Stimulated activated CD4-positive, alpha-beta T cell treated with anti-CD3 and anti-CD28 coated beads, Interleukin-1b, Interleukin-23, amount 100 ng/mL, for 48 hours (primary cell): ENCODE data around the gene RB1.
A peak's percentile ranks its signal among the peaks of the same experiment; 100 is the strongest.

Source experiments
- DNase-seq: peaks from one replicate; pipeline ENCODE4 v3.0.0-alpha.2; 2020

The RB1 gene

DNA sequence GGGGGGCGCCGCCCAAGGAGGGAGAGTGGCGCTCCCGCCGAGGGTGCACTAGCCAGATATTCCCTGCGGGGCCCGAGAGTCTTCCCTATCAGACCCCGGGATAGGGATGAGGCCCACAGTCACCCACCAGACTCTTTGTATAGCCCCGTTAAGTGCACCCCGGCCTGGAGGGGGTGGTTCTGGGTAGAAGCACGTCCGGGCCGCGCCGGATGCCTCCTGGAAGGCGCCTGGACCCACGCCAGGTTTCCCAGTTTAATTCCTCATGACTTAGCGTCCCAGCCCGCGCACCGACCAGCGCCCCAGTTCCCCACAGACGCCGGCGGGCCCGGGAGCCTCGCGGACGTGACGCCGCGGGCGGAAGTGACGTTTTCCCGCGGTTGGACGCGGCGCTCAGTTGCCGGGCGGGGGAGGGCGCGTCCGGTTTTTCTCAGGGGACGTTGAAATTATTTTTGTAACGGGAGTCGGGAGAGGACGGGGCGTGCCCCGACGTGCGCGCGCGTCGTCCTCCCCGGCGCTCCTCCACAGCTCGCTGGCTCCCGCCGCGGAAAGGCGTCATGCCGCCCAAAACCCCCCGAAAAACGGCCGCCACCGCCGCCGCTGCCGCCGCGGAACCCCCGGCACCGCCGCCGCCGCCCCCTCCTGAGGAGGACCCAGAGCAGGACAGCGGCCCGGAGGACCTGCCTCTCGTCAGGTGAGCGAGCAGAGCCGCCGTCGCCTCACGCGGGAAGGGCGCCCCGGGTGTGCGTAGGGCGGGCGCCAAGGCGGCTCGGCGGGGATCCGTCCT is at the start of gene RB1:
RB1 (plus strand) TSS at position 393 of the 784 bp plus-strand sequence; CDS start at position 555, 162 bp downstream.
- DNase-seq, result peak; percentile 88

DNA sequence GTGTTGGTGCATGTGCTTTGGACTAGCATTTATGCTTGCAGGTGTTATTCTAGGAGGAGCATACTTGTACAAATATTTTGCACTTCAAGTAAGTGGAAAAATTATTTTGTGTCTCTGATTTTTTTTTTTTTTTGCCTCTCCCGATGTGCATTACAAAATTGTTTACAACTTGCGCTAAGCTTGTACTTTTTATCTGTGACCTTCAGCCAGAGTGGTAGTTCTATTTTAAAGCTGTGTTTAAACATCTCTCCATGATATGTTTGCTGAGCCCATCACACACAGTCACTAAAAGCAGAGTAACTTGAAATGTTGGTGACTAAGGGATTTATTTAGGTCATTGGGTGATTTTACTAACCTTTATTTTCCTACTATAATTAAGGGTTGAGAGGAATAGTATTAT is 49.7 kb upstream of the RB1 start:
- no peak for DNase-seq

DNA sequence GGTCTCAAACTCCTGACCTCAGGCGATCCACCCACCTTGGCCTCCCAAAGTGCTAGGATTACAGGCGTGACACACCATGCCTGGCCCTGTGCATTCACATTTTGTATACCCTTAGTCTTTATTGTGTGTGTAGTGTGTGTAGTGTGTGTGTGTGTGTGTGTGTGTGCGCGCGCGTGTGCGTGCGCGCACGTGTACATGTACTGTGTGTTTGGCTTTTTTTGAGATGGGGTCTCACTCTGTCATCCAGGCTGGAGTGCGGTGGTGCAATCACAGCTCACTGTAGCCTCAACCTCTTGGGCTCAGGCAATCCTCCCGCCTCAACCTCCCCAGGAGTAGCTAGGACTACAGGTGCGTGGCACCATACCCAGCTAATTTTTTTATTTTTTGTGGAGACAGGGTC is 48.5 kb upstream of the RB1 start:
- DNase-seq, result no peak

DNA sequence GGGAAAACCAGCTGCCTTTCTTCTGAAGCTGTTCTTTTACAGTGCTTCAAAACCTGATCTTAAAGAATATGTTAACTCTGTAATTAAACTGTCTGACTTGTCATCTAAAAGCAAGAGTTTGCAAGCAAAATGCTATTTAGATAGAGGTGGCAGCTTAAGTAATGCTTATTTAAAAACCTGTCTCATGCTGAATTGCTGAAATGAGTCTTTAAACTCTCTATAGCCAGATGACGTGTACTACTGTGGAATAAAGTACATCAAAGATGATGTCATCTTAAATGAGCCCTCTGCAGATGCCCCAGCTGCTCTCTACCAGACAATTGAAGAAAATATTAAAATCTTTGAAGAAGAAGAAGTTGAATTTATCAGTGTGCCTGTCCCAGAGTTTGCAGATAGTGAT is 47.6 kb upstream of the RB1 start:
- no peak for DNase-seq

- DNase-seq, result no peak
Measured at GRCh38 chr13:48258002-48258401, 45.5 kb upstream of the RB1 start.

DNA sequence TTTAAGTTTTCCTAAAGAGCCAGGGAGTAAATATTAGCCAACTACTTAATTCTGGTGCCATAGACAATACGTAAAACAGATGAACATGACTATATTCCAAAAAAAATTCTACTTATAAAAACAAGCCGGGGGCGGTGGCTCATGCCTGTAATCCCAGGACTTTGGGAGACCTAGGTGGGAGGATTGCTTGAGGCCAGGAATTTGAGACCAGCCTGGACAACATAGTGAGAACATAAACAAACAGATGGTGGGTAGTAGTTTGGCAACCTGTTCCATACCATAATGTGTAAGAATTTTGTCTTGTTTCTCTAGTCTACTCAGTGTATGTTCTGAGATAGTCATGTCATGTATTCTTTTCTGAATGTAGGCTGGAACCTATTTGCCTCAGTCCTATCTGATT is 45.1 kb upstream of the RB1 start:
- no peak for DNase-seq

- DNase-seq, result no peak
Measured at GRCh38 chr13:48260970-48261369, 42.6 kb upstream of the RB1 start.

GRCh38 chr13:48263196-48263595 is 40.4 kb upstream of the RB1 start:
- DNase-seq, result no peak

GRCh38 chr13:48264058-48264457 is 39.5 kb upstream of the RB1 start:
- no peak for DNase-seq

DNA sequence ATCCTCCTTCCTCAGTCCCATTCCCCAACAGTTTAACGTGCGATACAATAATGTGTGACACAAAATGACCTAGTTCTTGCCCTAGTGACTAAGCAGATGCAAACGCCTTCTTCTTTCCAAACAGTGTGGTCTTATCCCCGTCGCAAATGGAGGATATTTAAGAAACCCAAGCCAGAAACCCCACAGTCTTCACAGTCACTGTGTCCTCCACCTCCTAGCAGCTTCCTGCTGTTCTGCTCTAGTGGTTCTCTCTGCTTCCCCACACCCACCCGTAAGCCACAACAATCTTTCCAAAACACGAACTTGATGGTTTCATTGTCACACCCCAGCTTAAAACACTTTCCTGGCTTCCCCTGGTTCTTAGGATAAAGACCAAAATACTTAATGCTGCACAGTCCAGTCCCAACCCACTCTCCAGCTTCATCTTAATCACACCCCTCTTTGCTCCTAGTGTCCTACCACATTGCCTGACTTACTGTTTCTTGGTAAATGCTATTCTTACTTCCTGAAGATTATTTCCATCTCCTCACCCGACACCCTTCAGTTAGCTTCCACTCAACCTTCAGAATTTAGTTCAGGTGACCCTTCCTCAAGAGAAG is 38.2 kb upstream of the RB1 start:
- DNase-seq, result peak; percentile 16

- no peak for DNase-seq
Measured at GRCh38 chr13:48266150-48266549, 37.4 kb upstream of the RB1 start.

DNA sequence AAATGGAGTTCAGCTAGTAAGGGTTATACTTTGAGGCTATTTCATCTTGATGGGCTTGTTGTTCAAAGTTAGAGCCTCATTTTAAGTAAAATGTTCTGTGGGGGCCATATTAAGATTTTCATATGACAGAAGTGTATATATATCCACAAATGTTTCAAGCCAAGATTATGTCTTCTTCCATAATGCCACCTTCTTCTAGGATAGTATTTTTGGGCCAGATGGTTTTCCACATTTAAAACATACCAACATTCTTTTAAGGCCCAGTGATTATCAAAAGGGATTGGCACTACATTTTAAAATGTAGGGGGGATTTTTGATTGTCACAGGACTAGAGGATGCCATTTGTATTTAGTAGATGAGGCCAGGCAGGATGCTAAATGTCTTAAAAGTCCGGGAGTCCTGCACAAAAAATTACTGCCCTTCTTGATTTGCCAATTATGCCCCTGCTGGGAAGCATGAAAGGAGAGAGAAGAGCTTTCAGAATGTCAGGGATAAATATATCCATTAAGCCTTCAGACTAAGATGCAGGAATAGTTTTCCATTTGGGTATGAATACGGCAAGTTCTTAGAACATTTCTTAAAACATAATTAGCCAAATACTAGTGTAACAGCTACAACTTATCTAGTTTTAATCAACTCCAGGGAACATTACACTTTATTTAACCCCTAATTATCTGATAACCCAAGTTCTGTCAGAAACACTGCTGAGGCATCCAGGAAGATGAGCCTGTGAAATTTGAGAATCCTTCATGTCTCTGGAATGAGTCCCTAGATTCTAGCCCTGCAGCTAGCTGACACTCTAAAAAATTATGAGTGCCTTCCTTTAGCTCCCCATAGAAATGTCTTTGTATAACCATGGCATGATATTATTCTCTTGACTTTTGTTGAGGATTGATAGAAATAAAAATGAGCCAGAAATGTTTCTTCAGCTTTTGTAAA is 36.6 kb upstream of the RB1 start:
- DNase-seq, result no peak

DNA sequence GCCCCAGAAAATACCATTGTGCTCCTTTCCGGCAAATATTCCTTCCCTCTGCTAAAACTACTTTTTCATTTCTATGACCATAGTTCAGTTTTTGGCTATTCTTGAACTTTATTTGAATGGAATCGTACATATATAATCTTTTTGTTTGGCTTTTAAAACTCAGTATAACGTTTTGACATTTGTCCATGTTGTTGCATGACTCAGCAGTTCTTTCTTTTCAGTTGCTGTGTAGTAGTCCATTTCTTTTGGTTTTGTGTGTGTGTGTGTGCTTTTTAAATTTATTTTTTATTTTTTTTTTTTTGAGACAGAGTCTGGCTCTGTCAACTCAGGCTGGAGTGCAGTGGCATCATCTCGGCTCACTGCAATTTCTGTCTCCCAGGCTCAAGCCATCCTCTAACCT is 35.5 kb upstream of the RB1 start:
- no peak for DNase-seq

- DNase-seq, result no peak
Measured at GRCh38 chr13:48273346-48273745, 30.2 kb upstream of the RB1 start.

DNA sequence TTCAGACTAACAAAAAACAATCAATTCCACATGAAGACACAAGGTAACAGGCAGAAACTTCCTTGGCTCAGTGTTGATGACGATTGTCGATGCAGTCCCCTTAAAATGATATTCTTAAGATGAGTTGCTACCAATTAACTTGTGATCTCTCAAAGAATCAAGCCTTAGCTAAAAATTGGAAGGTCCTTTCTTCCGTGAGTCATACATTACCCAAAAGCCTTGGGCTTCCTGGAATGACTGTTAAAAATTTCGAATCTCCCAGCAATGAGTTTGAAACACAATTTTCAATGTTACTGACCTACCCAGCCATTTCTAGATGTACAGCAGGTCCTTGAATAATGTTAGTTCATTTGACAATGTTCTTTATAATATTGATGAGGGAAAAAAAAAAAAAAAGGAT is 28.0 kb upstream of the RB1 start:
- DNase-seq, result no peak

DNA sequence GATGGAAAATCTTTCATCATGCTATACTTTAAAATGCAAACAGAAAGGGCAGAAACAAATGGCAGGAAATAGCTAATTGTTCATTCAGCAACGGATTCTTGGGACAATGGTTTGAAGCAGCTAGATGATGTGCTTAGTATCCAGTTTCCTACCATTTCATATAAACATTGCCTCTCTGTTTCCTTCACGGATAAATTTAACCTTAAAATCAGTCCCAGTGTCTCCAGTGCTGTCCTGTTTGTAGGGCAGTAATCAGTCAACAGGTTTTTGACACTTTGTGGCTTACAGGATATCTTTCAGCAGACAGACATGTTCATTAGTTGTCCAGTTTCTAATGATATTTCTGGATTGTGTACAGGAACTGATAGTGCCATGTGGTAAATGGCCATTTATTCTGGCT is 24.7 kb upstream of the RB1 start:
- DNase-seq, result no peak

- DNase-seq, result no peak
Measured at GRCh38 chr13:48281556-48281955, 22.0 kb upstream of the RB1 start.

- DNase-seq, result no peak
Measured at GRCh38 chr13:48291730-48292129, 11.8 kb upstream of the RB1 start.

GRCh38 chr13:48292650-48293049 is 10.9 kb upstream of the RB1 start:
- no peak for DNase-seq

DNA sequence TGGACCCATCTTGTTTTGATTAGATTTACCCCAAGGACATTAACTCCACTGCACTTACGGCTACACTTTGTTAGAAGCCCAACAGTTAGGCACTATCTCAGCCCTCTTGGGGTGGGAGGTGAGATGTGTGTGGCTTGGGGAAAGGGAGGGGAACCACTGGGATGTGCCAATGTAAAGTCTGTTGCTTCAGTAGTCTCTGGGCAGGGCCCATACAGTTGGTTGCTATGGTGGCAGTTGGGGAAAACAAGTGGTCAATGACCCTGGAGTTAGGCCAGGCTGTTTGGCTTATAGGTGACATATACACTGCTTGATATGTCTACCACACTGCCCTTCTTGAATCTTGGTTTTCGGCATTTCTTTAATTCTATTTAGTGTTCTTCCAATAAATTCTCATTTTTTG is 8.9 kb upstream of the RB1 start:
- DNase-seq, result no peak

DNA sequence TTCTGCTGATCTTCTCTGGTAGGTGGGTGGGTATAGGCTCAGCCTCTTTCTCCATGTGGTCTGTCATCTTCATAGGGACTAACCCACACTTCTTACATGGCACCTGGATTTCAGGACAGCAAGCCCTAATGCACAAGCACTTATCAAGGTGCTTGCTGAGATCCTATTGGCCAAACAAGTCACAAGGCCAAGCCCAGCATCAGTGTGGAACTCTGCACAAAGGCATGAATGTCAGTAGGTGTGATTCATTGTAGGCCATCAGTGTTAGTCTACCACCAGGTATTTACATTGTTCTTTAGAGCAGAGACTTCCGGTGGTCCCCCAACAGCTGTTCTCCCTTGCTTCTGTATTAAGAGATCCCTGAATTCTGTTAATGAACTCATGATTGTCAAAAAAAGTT is 8.3 kb upstream of the RB1 start:
- DNase-seq, result no peak

DNA sequence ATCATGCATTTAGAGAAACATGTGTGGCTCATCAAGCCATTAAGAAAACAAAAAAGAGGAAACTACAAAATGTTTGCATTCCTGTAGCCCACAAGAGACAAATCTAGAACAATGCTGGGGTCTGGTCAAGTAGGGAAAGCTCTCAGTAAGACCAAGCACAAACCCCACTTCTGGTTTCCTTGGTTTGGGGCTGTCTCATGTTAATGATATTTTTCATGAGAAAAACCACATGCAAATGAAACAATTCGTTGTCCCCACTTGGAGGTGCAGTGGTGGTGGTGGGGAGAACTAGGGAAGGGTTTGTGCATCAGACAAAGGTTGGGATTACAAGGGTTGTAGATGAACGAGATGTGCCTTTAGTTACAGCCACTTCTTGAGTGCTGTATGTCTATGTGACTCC is 7.0 kb upstream of the RB1 start:
- no peak for DNase-seq

- DNase-seq, result no peak
Measured at GRCh38 chr13:48297131-48297786, 6.3 kb upstream of the RB1 start.
